ENCODE data around the gene CDH23. TPM values are rescaled to one million over a fixed set of nuclear protein-coding genes. Genes with fewer than 3 reads are reported as not detected.

CDH23 gene
- total RNA-seq, 1 experiment from 2014 or later, result 0.02 TPM

GRCh38 chr10:71459513-71459912 is 62.8 kb downstream of the CDH23 start:
- BruUV-seq (replicated peaks), result no TSS peak
- Mint-ChIP-seq H3K4me1 (ENCODE audit: insufficient read depth, unreplicated experiment) (no peaks in the 10 kb centered on the region), H3K9me3 (ENCODE audit: unreplicated experiment) (no peaks in the 10 kb centered on the region), H3K36me3 (ENCODE audit: insufficient read depth, unreplicated experiment) (no peaks in the 10 kb centered on the region), H3K27me3 (ENCODE audit: insufficient read depth, unreplicated experiment) (peaks cover 62% of the 10 kb centered on the region), H3K4me3 (ENCODE audit: unreplicated experiment) (no peak overlapping the region), H3K27ac (ENCODE audit: low read depth, unreplicated experiment) (no peak overlapping the region)
- intact Hi-C loops (cut with micrococcal nuclease), result no loop called here
- CTCF ChIA-PET, result interaction anchor here (0.6 kb wide), 1 partner anchor 96 kb away, joined by 3 read pairs; no protein-coding TSS in a partner anchor
- no peak for TF ChIP-seq CTCF (IDR thresholded peaks at IDR 0.05; ENCODE audit: unreplicated experiment)
- no peak for DNase-seq (ENCODE audit: unreplicated experiment)
- POLR2A ChIA-PET, result no interaction called here

- POLR2A ChIA-PET, result no interaction called here
- no peaks in the 10 kb centered on the region for H3K9me3 Mint-ChIP-seq (ENCODE audit: unreplicated experiment)
- no TSS peak for BruUV-seq (replicated peaks)
- no peak overlapping the region for H3K27ac Mint-ChIP-seq (ENCODE audit: low read depth, unreplicated experiment)
- H3K36me3 Mint-ChIP-seq (ENCODE audit: insufficient read depth, unreplicated experiment), result no peaks in the 10 kb centered on the region
- DNase-seq (ENCODE audit: unreplicated experiment), result no peak
- peaks cover 55% of the 10 kb centered on the region for H3K27me3 Mint-ChIP-seq (ENCODE audit: insufficient read depth, unreplicated experiment)
- TF ChIP-seq CTCF (IDR thresholded peaks at IDR 0.05; ENCODE audit: unreplicated experiment), result no peak
- intact Hi-C loops (cut with micrococcal nuclease), result no loop called here
- CTCF ChIA-PET, result no interaction called here
- H3K4me1 Mint-ChIP-seq (ENCODE audit: insufficient read depth, unreplicated experiment), result no peaks in the 10 kb centered on the region
- no peak overlapping the region for H3K4me3 Mint-ChIP-seq (ENCODE audit: unreplicated experiment)
Observed at GRCh38 chr10:71460615-71461014, 63.9 kb downstream of the CDH23 start.

GRCh38 chr10:71461457-71461856 is 64.7 kb downstream of the CDH23 start:
- no peak for TF ChIP-seq CTCF (IDR thresholded peaks at IDR 0.05; ENCODE audit: unreplicated experiment)
- intact Hi-C loops (cut with micrococcal nuclease), result no loop called here
- H3K27me3 Mint-ChIP-seq (ENCODE audit: insufficient read depth, unreplicated experiment), result peaks cover 47% of the 10 kb centered on the region
- H3K4me1 Mint-ChIP-seq (ENCODE audit: insufficient read depth, unreplicated experiment), result no peaks in the 10 kb centered on the region
- no peak overlapping the region for H3K27ac Mint-ChIP-seq (ENCODE audit: low read depth, unreplicated experiment)
- no peak for DNase-seq (ENCODE audit: unreplicated experiment)
- no peaks in the 10 kb centered on the region for H3K36me3 Mint-ChIP-seq (ENCODE audit: insufficient read depth, unreplicated experiment)
- no TSS peak for BruUV-seq (replicated peaks)
- no peaks in the 10 kb centered on the region for H3K9me3 Mint-ChIP-seq (ENCODE audit: unreplicated experiment)
- H3K4me3 Mint-ChIP-seq (ENCODE audit: unreplicated experiment), result no peak overlapping the region
- ChIA-PET CTCF (no interaction called here), POLR2A (no interaction called here)

- ChIA-PET CTCF (no interaction called here), POLR2A (no interaction called here)
- no peak for DNase-seq (ENCODE audit: unreplicated experiment)
- intact Hi-C loops (cut with micrococcal nuclease), result no loop called here
- H3K4me1 Mint-ChIP-seq (ENCODE audit: insufficient read depth, unreplicated experiment), result no peaks in the 10 kb centered on the region
- no TSS peak for BruUV-seq (replicated peaks)
- no peak overlapping the region for H3K4me3 Mint-ChIP-seq (ENCODE audit: unreplicated experiment)
- H3K27me3 Mint-ChIP-seq (ENCODE audit: insufficient read depth, unreplicated experiment), result peaks cover 38% of the 10 kb centered on the region
- H3K36me3 Mint-ChIP-seq (ENCODE audit: insufficient read depth, unreplicated experiment), result no peaks in the 10 kb centered on the region
- no peaks in the 10 kb centered on the region for H3K9me3 Mint-ChIP-seq (ENCODE audit: unreplicated experiment)
- H3K27ac Mint-ChIP-seq (ENCODE audit: low read depth, unreplicated experiment), result no peak overlapping the region
- no peak for TF ChIP-seq CTCF (IDR thresholded peaks at IDR 0.05; ENCODE audit: unreplicated experiment)
Observed at GRCh38 chr10:71462062-71462935, 65.6 kb downstream of the CDH23 start.
